H9 (cell line): ENCODE measurements around the gene WNT6. TPM values are rescaled to one million over a fixed set of nuclear protein-coding genes. Genes with fewer than 3 reads are reported as not detected.

ENCODE experiments used
- DNase-seq: peaks from one replicate; pipeline ENCODE4 v3.0.0-alpha.2; 2017
- H2AFZ ChIP-seq: one replicate; pipeline ENCODE4 v1.6.1; 2013; ENCODE audit warnings: mild to moderate bottlenecking, low read length, control low read depth, moderate library complexity
- H2AK5ac ChIP-seq: 2 replicates; pipeline ENCODE4 v1.6.1; 2013; ENCODE audit warnings: low read length, control low read depth, mixed read lengths; ENCODE audit not compliant: insufficient read length
- H2BK120ac ChIP-seq: one replicate; pipeline ENCODE4 v1.6.1; 2013; ENCODE audit warnings: low read depth, mild to moderate bottlenecking, low read length, control low read depth, inconsistent platforms; ENCODE audit not compliant: poor library complexity, severe bottlenecking
- H2BK12ac ChIP-seq: 2 replicates; pipeline ENCODE4 v1.6.1; 2013; ENCODE audit warnings: low read length, control low read depth, mixed read lengths, low read depth; ENCODE audit not compliant: insufficient read length
- H2BK15ac ChIP-seq: 2 replicates; pipeline ENCODE4 v1.6.1; 2013; ENCODE audit warnings: low read depth, low read length, control low read depth
- H2BK20ac ChIP-seq: one replicate; pipeline ENCODE4 v1.6.1; 2013; ENCODE audit warnings: low read depth, mild to moderate bottlenecking, low read length, control low read depth, inconsistent platforms; ENCODE audit not compliant: poor library complexity, severe bottlenecking
- H2BK5ac ChIP-seq: 2 replicates; pipeline ENCODE4 v1.6.1; 2013; ENCODE audit warnings: low read length, control low read depth, mixed read lengths; ENCODE audit not compliant: insufficient read length
- H3K14ac ChIP-seq: 2 replicates; pipeline ENCODE4 v1.6.1; 2013; ENCODE audit warnings: low read length, control low read depth; ENCODE audit not compliant: insufficient read depth
- H3K18ac ChIP-seq: 2 replicates; pipeline ENCODE4 v1.6.1; 2013; ENCODE audit warnings: low read depth, mild to moderate bottlenecking, mixed read lengths, low read length, control low read depth; ENCODE audit not compliant: insufficient read length
- H3K23ac ChIP-seq: 2 replicates; pipeline ENCODE4 v1.6.1; 2013; ENCODE audit warnings: low read length, control low read depth, mixed read lengths, low read depth; ENCODE audit not compliant: insufficient read length
- H3K23me2 ChIP-seq: 2 replicates; pipeline ENCODE4 v1.6.1; 2013; ENCODE audit warnings: low read depth, mild to moderate bottlenecking, mixed read lengths, low read length, control low read depth; ENCODE audit not compliant: insufficient read length, poor library complexity, severe bottlenecking
- H3K27ac ChIP-seq: 2 replicates; pipeline ENCODE4 v1.5.1; 2013; ENCODE audit warnings: low read length, control low read depth, mixed read lengths, low read depth; ENCODE audit not compliant: insufficient read length
- H3K27me3 ChIP-seq: 2 replicates; pipeline ENCODE4 v1.6.1; 2013; ENCODE audit warnings: low read length, control low read depth, inconsistent platforms; ENCODE audit not compliant: insufficient read depth
- H3K4ac ChIP-seq: 2 replicates; pipeline ENCODE4 v1.6.1; 2013; ENCODE audit warnings: low read depth, mild to moderate bottlenecking, control low read depth, inconsistent platforms, low read length, moderate library complexity
- H3K4me1 ChIP-seq: 2 replicates; pipeline ENCODE4 v1.6.1; 2013; ENCODE audit warnings: low read length, control low read depth, inconsistent platforms; ENCODE audit not compliant: insufficient read depth
- H3K4me2 ChIP-seq: 2 replicates; pipeline ENCODE4 v1.6.1; 2013; ENCODE audit warnings: low read length, control low read depth, mixed read lengths; ENCODE audit not compliant: insufficient read length, insufficient read depth
- H3K56ac ChIP-seq: 2 replicates; pipeline ENCODE4 v1.6.1; 2013; ENCODE audit warnings: low read depth, mild to moderate bottlenecking, mixed read lengths, low read length, control low read depth; ENCODE audit not compliant: insufficient read length
- H3K79me1 ChIP-seq: 2 replicates; pipeline ENCODE4 v1.6.1; 2013; ENCODE audit warnings: low read depth, mild to moderate bottlenecking, moderate library complexity, low read length, control low read depth, inconsistent platforms; ENCODE audit not compliant: insufficient read depth, poor library complexity, severe bottlenecking
- H3K79me2 ChIP-seq: 2 replicates; pipeline ENCODE4 v1.6.1; 2013; ENCODE audit warnings: low read length, control low read depth, inconsistent platforms; ENCODE audit not compliant: insufficient read depth
- H3K9ac ChIP-seq: 2 replicates; pipeline ENCODE4 v1.6.1; 2013; ENCODE audit warnings: low read length, control low read depth, mixed read lengths; ENCODE audit not compliant: insufficient read length; ENCODE audit errors: extremely low read depth
- H3K9me3 ChIP-seq: one replicate; pipeline ENCODE4 v1.6.1; 2013; ENCODE audit warnings: low read depth, low read length, inconsistent platforms; ENCODE audit not compliant: control insufficient read depth
- H3T11ph ChIP-seq: one replicate; pipeline ENCODE4 v1.6.1; 2013; ENCODE audit warnings: mild to moderate bottlenecking, low read length, control low read depth, inconsistent platforms
- H4K20me1 ChIP-seq: one replicate; pipeline ENCODE4 v1.6.1; 2013; ENCODE audit not compliant: control insufficient read depth, insufficient read length, insufficient read depth
- H4K5ac ChIP-seq: 2 replicates; pipeline ENCODE4 v1.6.1; 2013; ENCODE audit warnings: low read depth, mild to moderate bottlenecking, mixed read lengths, low read length, control low read depth; ENCODE audit not compliant: insufficient read length
- H4K8ac ChIP-seq: replicated peaks from 2 replicates; pipeline ENCODE4 v1.6.1; 2013; ENCODE audit warnings: low read length, control low read depth, mixed read lengths, low read depth; ENCODE audit not compliant: insufficient read length
- H4K91ac ChIP-seq: 2 replicates; pipeline ENCODE4 v1.6.1; 2013; ENCODE audit warnings: low read depth, mild to moderate bottlenecking, moderate library complexity, mixed read lengths, low read length, control low read depth; ENCODE audit not compliant: insufficient read length
- H3K27ac Mint-ChIP-seq, 3 experiments: 2 replicates in 2 of 3; 3 replicates in 1 of 3; pipeline ENCODE4 v1.8.0; 2020 to 2021; ENCODE audit warnings: mixed read lengths in 3 of 3, mild to moderate bottlenecking in 1 of 3, moderate library complexity in 1 of 3
- H3K27me3 Mint-ChIP-seq: 2 replicates; pipeline ENCODE4 v1.8.0; 2021; ENCODE audit warnings: low read depth, mild to moderate bottlenecking, moderate library complexity, mixed read lengths
- H3K36me3 Mint-ChIP-seq, 3 experiments: 2 replicates in 2 of 3; 3 replicates in 1 of 3; pipeline ENCODE4 v1.8.0; 2020 to 2021; ENCODE audit warnings: low read depth in 3 of 3, mixed read lengths in 3 of 3; ENCODE audit not compliant: insufficient read depth in 1 of 3
- H3K4me1 Mint-ChIP-seq, 2 experiments: 2 replicates each; pipeline ENCODE4 v1.8.0; 2020; ENCODE audit warnings: mixed read lengths in 2 of 2
- H3K4me3 Mint-ChIP-seq, 2 experiments: 2 replicates in 1 of 2; 3 replicates in 1 of 2; pipeline ENCODE4 v1.8.0; 2020 to 2021; ENCODE audit warnings: mild to moderate bottlenecking in 2 of 2, mixed read lengths in 2 of 2, moderate library complexity in 1 of 2
- H3K9me3 Mint-ChIP-seq, 2 experiments: 2 replicates in 1 of 2; 3 replicates in 1 of 2; pipeline ENCODE4 v1.8.0; 2020; ENCODE audit warnings: mild to moderate bottlenecking in 2 of 2, mixed read lengths in 2 of 2, moderate library complexity in 1 of 2
- WGBS: extraction: QIAGEN DNeasy Blood & Tissue Kit; methylation state at CpG from one replicate; pipeline ENCODE4 v1.1.7; 2013; ENCODE audit warnings: missing lambda C conversion rate, low lambda C conversion rate, mixed read lengths; ENCODE audit not compliant: insufficient read length; ENCODE audit errors: extremely low coverage; 5-methylcytosine and 5-hydroxymethylcytosine counted together
- long read RNA-seq: library from polyadenylated mRNA; unstranded; transcript quantifications from one replicate; pipeline ENCODE4 v2.0.0, GENCODE V29; 2020
- total RNA-seq: library from RNA; stranded (reverse); gene quantifications from 2 replicates; pipeline ENCODE4 v1.2.1, GENCODE V29; 2021
- TF ChIP-seq, protein P1 (sequence below): fragments of 200-600 bp; sonication (generic); conservative IDR thresholded peaks from 3 replicates; pipeline ENCODE4 v1.8.0; 2021; ENCODE audit warnings: antibody characterized with exemption, mild to moderate bottlenecking

The WNT6 gene
- not detected in 2 replicates for total RNA-seq
- long read RNA-seq, result 0 reads

DNA sequence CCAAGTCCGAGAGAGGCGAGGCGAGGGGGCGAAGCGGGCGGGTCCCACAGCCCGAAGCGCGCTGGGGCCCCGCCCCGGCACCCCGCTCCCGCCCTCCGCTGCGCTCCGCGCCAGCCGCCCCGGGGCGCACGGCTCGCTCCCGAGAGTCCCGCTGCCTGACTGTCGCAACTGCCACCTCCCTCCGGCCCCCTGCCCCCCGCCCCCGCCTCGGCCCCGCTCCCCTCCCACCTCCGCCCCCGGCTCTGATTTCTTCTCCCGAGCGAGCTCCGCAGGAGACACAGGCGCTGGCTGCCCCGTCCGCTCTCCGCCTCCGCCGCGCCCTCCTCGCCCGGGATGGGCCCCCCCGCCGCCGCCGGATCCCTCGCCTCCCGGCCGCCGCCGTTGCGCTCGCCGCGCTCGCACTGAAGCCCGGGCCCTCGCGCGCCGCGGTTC lies at the start of gene WNT6:
WNT6 (plus strand) TSS at position 250 of the 432 bp plus-strand sequence. CDS start 233 bp downstream, outside the sequence.
- Histone ChIP-seq H3K79me1 (no peaks in the 10 kb centered on the region), H2BK15ac (no peak within 1 kb of the TSS), H2AK5ac (no peak within 1 kb of the TSS), H3K27ac (no peak within 1 kb of the TSS), H2BK5ac (no peak within 1 kb of the TSS), H3K23me2 (peaks cover 3% of the 10 kb centered on the region), H2BK20ac (no peak within 1 kb of the TSS), H3K14ac (no peak within 1 kb of the TSS), H3K9ac (no peak within 1 kb of the TSS), H3K4ac (no peak within 1 kb of the TSS), H3K9me3 (no peaks in the 10 kb centered on the region), H3K4me1 (peaks cover 2% of the 10 kb centered on the region; the same call in 1 of the 2 replicates), H4K91ac (no peak within 1 kb of the TSS), H2AFZ (no peak within 1 kb of the TSS), H3K56ac (no peak within 1 kb of the TSS), H4K20me1 (no peaks in the 10 kb centered on the region), H3K18ac (no peak within 1 kb of the TSS), H3K4me2 (peak within 1 kb of the TSS; percentile 12), H2BK12ac (no peak within 1 kb of the TSS), H4K8ac (no peak within 1 kb of the TSS), H3K79me2 (no peaks in the 10 kb centered on the region), H3T11ph (no peak within 1 kb of the TSS), H3K23ac (no peak within 1 kb of the TSS), H2BK120ac (no peak within 1 kb of the TSS), H3K27me3 (peaks cover 82% of the 10 kb centered on the region), H4K5ac (no peak within 1 kb of the TSS)
- DNase-seq, result no peak
- H3K36me3 Mint-ChIP-seq, result no peaks in the 10 kb centered on the region
- TF ChIP-seq, protein P1, sequence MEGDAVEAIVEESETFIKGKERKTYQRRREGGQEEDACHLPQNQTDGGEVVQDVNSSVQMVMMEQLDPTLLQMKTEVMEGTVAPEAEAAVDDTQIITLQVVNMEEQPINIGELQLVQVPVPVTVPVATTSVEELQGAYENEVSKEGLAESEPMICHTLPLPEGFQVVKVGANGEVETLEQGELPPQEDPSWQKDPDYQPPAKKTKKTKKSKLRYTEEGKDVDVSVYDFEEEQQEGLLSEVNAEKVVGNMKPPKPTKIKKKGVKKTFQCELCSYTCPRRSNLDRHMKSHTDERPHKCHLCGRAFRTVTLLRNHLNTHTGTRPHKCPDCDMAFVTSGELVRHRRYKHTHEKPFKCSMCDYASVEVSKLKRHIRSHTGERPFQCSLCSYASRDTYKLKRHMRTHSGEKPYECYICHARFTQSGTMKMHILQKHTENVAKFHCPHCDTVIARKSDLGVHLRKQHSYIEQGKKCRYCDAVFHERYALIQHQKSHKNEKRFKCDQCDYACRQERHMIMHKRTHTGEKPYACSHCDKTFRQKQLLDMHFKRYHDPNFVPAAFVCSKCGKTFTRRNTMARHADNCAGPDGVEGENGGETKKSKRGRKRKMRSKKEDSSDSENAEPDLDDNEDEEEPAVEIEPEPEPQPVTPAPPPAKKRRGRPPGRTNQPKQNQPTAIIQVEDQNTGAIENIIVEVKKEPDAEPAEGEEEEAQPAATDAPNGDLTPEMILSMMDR, result no peak
- H3K9me3 Mint-ChIP-seq, result no peaks in the 10 kb centered on the region; a peak in 1 of 5 replicates
- peak within 1 kb of the TSS; percentile 53 to 85 for H3K4me3 Mint-ChIP-seq
- H3K27ac Mint-ChIP-seq, result no peak within 1 kb of the TSS
- peaks cover 98% of the 10 kb centered on the region for H3K27me3 Mint-ChIP-seq
- WGBS, result no CpG with 5 or more reads among the region's 64 CpGs
- H3K4me1 Mint-ChIP-seq, result peaks cover 26 to 53% of the 10 kb centered on the region in 2 experiments
